Stimulated activated CD8-positive, alpha-beta memory T cell treated with anti-CD3 and anti-CD28 coated beads, Interleukin-2, amount 100 ng/mL, for 48 hours (primary cell): ENCODE data around the gene YLPM1.
A peak's percentile ranks its signal among the peaks of the same experiment; 100 is the strongest.
"Not testable (repeated sequence)": the region's sequence is repeated elsewhere in the genome, so short reads cannot be mapped to it uniquely, and the experiment has no call there.

Experiments
- DNase-seq, 2 donors: peaks; one replicate each; pipeline ENCODE4 v3.0.0-alpha.2; 2020; ENCODE audit warnings: low read depth in 2 of 2

The YLPM1 gene, protein sequence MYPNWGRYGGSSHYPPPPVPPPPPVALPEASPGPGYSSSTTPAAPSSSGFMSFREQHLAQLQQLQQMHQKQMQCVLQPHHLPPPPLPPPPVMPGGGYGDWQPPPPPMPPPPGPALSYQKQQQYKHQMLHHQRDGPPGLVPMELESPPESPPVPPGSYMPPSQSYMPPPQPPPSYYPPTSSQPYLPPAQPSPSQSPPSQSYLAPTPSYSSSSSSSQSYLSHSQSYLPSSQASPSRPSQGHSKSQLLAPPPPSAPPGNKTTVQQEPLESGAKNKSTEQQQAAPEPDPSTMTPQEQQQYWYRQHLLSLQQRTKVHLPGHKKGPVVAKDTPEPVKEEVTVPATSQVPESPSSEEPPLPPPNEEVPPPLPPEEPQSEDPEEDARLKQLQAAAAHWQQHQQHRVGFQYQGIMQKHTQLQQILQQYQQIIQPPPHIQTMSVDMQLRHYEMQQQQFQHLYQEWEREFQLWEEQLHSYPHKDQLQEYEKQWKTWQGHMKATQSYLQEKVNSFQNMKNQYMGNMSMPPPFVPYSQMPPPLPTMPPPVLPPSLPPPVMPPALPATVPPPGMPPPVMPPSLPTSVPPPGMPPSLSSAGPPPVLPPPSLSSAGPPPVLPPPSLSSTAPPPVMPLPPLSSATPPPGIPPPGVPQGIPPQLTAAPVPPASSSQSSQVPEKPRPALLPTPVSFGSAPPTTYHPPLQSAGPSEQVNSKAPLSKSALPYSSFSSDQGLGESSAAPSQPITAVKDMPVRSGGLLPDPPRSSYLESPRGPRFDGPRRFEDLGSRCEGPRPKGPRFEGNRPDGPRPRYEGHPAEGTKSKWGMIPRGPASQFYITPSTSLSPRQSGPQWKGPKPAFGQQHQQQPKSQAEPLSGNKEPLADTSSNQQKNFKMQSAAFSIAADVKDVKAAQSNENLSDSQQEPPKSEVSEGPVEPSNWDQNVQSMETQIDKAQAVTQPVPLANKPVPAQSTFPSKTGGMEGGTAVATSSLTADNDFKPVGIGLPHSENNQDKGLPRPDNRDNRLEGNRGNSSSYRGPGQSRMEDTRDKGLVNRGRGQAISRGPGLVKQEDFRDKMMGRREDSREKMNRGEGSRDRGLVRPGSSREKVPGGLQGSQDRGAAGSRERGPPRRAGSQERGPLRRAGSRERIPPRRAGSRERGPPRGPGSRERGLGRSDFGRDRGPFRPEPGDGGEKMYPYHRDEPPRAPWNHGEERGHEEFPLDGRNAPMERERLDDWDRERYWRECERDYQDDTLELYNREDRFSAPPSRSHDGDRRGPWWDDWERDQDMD (N-terminal part only)

DNA sequence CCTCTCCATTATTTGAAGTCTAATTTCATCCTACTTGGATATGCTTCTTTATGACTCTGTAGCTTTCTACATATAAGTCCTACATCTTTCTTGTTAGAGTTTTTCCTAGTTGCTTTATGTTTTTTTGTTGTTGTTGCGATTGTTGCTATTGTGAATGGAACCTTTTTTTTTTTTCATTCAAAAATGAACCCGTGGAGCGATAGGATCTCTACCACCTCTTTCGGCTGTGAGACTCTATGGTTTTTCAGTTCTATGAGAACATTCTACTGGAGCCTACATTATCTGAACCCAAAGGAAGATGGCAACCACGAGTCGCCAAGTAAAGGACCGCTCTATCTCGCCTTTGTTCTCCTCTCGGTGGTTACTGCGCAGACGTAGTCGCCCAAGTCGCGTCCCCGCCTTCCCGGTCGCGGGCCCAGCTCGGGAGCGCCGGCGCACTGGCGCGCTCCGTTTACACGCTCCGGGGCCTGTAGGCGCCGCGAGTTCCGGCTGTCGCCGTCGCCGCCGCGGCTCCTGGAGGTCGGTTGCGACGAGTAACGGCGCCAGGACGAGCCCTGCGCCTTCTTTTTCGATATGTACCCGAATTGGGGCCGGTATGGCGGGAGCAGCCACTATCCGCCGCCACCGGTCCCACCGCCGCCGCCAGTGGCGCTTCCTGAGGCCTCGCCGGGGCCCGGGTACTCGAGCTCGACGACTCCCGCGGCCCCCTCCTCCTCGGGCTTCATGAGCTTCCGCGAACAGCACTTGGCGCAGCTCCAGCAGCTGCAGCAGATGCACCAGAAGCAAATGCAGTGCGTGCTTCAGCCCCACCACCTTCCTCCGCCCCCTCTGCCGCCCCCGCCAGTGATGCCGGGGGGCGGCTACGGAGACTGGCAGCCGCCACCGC, at the start of gene YLPM1:
Gene YLPM1, plus strand, starts transcription at position 400 of the 886 bp plus-strand sequence. Its CDS starts 174 bp downstream, at position 574.
- peak; percentile 80 to 87 for DNase-seq

DNA sequence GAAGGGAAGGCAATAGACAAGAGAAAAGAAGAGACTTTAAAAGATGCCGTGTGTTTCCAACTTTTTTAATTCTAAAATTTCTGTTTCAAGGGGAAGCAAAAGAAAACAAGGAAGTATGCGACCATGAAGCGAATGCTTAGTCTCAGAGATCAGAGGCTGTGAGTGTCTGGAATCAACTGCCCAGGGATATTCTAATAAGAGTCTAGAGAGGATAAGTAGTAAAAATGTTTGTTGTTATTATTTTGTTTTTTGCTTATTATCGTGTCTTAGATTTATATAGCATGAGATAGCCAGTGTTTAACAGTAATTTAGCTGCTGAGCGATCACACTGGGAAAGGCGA, 49.8 kb upstream of the YLPM1 start:
- DNase-seq: no peak

DNA sequence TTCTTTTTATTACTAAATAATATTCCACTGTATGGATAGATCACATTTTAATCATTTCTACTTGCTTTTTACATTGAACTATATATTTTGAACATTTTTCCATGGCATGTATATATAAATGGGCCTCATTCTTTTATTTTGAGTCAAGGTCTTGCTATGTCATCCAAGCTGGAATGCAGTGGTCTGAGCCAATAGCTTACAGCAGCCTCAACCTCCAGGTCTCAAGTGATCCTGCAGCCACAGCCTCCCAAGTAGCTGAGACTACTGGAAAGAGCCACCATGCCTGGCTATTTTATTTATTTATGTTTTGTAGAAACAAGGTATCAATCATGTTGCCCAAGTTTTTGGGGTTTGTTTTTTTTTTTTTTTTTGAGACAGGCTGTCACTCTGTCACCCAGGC, 42.6 kb upstream of the YLPM1 start:
- no peak for DNase-seq

DNA sequence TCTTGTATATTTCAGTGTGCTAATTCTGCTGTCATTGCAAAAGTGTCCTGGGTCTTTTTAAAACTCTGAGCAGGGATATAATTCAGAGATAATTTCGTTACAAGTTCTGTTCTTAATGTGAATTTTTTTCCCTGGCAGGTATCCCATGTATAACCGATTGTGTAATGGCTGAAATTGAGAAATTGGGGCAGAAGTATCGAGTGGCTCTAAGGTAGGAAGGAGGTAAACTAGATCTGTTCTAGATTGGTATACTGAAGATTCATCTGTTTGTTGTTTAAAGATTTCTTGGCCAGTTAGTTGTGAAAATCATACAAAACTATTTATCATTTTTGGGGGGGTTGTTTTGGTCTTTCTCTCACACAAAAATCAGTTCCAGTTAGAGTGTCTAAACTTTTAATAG, 40.0 kb upstream of the YLPM1 start:
- DNase-seq: no peak

DNA sequence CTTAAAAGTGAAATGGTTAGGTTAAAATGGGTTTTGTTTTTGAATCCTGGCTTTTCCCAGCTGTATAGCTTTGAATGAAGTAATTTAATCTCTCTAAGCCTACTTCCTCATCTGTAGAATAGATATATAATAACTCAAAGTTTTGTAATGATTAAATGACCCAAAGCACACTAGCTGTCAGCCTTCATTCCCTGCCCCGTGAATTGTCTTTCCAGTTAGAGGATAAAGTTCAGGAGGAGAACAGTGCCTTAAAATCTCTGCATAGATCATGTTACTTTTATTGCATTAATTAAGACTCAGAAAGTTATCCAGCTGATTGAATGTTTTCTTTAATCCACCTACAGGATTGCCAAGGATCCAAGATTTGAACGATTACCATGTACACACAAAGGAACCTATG, 30.7 kb upstream of the YLPM1 start:
- DNase-seq: no peak

DNA sequence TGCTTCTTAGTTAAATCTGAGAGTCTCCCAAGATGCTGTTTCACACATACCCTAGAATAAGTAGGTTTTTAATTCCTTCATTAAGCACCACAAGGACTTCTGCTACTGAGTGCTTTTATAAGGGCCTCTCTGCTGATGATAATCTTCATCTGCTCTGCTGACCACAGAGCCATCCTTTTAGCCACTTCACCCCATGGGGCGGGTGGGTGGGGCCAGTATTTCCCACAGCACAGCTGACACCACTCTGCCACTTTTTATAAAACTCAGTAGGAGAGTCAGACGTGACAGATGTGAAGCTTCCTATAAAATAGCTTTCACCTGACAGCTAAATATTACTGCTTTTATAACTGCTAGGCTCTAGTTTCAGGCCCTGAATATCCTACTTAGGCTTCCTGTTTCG, 29.9 kb upstream of the YLPM1 start:
- DNase-seq: no peak

DNA sequence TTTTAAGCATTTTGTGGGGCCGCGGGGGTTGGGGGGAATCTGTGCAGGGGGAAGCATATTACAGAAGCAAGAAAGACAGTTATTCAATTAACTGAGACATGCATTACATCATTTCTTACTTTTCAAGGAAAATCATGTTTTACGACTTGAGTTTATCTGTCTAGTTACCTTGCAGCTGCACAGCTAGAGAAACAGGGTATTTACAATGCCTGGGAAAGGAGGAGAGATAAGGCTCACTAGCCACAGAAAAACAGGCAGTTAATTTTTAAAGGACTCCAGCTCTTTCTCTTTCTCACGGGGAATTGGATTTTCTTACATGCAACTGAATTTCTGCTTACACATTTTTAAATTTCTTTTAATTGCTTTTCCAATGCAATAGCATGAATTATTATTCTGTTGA, 28.0 kb upstream of the YLPM1 start:
- no peak for DNase-seq

DNA sequence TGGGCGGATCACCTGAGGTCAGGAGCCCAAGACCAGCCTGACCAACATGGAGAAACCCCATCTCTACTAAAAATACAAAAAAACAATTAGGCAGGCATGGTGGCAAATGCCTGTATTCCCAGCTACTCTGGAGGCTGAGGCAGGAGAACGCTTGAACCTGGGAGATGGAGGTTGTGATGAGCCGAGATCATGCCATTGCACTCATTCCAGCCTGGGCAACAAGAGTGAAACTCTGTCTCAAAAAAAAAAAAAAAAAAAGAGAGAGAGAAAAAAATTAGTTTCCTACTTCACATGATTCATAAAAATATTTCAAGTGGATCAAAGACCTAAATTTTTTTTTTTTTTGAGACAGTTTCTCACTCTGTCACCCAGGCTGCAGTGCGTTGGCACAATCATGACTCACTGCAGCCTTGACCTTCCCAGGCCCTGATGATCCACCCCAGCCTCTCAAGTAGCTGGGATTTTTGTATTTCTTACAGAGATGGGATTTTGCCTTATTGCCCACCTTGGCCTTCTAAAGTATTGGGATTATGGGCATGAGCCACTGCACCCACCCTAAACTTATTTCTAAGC, 25.3 kb upstream of the YLPM1 start:
- no peak for DNase-seq

DNA sequence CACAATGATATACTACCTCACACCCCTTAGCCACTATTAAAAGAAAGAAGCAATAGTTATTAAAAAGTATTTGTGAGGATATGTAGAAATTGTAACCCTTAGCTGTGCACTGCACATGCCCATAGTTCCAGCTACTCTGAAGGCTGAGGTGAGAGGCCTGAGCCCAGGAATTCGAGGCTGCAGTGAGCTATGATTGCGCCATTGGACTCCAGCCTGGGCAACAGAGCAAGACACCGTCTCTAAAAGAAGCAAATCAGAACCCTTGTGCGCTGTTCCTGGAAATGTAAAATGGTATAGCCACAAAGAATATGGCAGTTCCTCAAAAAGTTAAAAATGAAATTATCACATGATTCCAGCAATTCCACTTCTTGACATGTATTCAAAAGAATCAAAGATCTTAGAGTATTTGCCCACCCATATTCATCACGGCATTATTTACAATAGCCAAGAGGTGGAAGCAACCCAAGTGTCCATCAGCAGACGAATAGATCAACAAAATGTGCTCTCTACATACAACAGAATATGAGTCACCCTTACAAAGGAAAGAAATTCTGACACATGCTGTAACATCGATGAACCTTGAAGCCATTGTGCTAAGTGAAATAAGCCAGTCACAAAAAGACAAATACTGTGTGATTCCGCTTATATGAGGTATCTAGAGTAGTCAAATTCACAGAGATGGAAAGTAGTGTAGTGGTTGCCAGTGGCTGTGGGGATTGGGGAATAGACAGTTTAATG, 23.7 kb upstream of the YLPM1 start:
- DNase-seq: no peak

DNA sequence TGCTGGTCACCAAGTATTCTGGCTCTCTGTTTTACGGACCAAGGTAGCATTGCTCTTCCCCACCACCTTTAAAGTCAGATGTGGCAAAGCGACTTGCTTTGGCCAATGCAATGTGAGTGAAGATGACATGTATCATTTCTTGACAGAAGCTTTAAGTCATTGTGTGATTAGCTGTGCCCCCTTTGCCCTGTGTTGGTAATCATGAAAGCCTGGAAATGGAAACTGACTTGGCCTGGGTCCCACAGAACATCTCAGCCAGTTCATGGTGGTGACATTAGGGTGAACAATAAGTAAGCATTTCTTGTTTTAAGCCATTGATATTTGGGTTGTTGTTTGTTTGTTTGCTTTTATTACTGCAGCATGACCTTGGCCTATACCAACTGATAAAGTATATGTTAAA, 15.9 kb upstream of the YLPM1 start:
- no peak for DNase-seq

DNA sequence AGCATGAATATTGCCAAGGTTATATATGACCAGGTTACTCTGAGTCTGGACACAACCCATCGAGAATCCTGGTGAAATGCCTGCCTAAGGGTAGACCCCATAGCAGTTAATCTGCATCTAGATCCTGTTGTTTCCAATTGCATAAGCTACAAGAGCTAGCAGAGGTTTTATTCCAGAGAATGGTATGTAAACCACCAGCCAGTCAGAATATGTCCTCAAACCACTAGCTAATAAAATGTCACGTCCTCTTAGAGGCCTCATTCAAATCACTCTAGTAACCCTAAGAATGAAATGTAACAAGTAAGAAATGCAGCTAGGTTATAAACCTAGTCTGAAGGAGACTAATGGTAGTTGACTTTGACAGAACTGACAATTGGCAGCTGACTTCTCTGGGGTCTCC, 9.0 kb upstream of the YLPM1 start:
- DNase-seq: no peak

DNA sequence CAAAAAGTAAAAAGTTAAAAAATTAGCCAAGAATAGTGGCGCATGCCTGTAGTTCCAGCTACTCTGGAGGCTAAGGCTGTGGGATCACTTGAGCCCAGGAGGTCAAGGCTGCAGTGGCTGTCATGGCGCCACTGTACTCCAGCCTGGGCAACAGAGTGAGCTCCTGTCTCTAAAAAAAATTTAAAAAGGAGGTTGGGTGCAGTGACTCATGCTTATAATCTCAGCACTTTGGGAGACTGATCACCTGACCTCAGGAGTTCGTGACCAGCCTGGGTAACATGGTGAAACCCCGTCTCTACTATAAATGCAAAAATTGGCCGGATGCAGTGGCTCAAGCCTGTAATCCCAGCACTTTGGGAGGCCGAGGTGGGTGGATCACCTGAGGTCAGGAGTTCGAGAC, 8.2 kb upstream of the YLPM1 start:
- no peak for DNase-seq

DNA sequence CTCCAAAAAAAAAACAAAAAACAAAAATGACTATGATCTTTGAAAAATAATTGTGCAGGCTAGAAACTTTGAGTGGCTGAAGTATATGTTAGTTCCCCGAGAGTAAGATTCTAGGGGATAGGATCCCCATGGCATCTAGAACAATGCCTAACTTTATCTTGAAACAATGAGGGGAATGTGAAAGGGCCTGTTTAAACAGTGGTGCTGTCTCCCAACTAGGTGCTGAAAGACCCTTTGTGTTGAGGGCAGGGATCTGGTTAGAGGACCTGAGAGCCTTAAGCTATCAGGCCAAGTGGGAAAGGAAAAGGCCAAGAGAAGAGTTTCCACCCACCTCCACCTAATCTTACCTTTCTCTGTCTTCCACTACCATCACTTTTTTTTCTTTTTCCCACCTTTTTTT, 6.8 kb upstream of the YLPM1 start:
- DNase-seq: no peak

DNA sequence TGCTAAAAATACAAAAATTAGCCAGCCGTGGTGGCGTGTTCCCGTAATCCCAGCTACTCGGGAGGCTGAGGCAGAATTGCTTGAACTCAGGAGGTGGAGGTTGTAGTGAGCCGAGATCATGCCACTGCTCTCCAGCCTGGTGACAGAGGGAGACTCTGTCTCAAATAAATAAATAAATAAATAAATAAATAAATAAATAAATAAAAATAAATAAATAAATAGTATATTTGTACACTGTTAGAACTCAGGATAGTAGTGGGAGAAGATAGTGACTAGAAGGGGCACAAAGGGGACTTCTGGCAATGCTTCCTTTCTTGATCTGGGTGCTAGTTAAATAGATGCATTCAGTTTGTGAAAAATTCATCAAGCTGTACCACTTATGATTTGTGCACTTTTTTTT, 4.6 kb upstream of the YLPM1 start:
- DNase-seq: not testable (repeated sequence)

DNA sequence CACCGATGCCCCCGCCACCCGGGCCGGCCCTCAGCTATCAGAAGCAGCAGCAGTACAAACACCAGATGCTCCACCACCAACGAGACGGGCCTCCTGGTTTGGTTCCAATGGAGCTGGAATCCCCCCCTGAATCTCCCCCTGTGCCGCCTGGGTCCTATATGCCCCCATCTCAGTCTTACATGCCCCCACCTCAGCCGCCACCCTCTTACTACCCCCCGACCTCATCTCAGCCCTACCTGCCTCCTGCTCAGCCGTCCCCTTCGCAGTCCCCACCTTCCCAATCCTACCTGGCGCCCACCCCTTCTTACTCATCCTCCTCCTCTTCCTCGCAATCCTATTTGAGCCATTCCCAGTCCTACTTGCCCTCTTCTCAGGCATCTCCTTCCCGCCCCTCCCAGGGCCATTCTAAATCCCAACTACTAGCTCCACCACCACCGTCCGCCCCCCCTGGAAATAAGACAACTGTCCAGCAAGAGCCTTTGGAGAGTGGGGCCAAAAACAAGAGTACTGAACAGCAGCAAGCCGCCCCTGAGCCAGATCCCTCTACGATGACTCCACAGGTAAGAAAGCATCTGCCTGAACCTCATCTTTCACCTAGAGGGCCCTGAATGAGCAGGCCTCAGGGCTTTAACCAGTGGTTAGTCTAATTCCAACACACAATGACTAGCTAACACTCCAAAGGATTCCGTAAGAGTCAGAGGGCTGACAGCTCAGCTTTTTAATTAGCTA, 851 bp downstream of the YLPM1 start:
- no peak for DNase-seq

DNA sequence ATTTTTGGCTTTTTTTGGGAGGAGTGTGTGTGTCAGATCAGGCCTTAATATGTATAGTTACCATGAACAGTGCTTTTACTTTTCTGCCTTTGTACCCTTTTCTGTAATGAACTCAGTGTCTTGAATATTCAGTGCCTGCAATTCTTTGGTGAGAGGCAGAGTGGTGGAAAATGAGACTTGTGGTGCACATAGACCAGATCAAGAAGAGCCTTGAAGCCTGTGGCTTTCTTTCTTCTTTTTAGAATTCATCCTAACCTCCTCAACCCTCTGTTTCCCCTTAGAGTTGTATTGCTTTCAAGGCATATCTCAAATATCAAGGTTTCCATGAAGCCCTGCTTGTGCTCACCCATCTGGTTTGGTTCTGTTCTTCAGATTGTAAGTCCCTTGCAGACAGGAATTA, 2.6 kb downstream of the YLPM1 start:
- DNase-seq: no peak

DNA sequence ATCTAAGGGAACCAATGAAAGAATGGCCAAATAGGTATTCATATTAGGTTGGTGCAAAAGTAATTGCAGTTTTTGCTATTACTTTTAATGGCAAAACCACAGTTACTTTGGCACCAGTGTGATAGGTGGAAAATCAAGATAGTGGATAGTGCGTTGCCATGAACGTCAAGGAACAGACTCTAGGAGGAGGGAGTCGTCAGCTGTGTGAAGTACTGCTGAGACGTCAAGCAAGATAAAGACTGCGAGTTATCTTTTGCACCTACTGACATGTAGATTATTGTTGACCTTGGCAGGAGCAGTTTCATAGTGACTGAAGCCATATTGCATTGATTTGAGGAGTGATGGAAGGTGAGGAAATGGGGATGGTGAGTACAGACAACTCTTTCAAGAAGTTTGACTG, 8.3 kb downstream of the YLPM1 start:
- no peak for DNase-seq

DNA sequence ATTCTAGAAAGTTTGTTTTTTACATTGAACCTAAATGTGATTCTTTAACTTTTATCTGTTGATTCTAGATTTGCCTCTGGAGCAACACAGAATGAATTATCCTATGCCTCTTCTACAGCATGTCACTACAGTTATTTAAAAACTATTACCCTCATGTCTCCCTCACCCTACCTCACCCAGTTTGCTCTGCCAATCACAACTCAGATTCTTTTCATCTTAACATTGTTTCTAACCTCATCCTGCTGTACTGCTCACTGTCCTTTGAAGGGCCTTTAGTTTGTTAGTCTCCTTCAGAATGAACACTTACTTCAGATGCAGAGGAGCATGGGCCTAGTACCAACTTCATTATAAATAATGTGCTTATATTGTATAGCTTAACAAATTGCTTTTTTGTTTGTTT, 21.5 kb downstream of the YLPM1 start:
- no peak for DNase-seq

DNA sequence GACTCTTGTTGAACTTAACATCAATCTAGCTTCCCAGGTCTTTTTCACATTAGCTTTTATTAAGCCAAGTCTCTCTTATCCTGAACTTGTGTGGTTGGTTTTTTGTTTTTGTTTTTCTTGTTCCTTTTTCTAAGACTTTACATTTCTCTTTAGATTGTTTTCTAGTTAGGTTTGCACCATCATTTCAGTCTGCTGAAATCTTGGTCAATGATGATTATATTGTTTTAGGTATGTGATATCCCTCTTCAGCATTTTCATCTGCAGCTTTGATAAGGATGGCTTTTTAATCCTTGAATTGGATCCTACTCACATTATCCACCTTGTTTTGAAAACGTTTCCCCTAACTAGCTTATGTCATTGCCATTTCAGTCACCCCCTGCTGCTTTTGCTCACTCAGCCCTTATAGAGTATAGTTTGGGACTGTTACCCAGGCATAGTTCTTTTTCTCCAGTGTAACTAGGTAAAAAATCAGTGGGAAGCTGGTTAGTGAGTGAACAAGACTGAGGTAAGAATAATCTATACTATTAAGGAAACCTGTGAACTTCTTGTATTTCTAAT, 22.0 kb downstream of the YLPM1 start:
- no peak for DNase-seq
